EH (cell line): ENCODE data around the gene CACHD1.

Source experiments
- DNase-seq: peaks from one replicate; pipeline ENCODE4 v3.0.0-alpha.2; 2015; ENCODE audit warnings: low read depth

CACHD1 gene

DNA sequence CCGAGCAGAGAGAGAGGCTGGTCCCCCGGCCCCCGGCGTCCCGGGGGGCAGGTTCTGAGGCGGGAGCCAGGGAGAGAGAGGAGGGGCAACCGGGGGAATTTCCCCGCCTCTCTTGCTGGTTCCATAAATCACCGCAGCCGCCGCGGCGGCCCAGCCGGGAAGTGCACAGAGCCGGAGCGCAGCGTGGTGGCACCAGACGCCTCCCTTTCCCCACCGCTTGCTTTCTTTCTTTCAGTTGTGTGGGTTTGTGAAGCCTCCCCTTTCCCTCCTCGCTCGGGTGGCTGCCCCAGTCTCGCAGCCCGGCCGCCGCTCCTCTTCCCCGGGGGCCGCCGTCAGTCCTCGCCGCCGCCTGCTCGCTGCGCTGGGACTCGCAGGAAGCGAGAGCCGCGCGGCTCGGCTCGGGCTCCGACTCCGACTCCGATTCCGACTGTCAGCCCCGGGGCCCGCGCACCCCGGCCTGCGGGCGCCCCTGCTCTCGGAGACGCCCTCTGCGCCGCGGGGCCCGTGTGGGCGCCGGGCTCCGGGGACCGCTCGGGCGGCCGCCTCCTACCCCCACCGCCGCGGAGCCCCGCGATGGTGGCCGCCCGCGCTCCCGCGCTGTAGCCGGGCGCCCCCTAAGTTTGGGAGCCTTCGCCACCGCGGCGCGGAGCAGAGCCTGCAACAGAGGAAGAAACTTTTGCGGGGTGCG is at the start of gene CACHD1:
TSS of gene CACHD1 (plus strand) at position 153 of the 688 bp plus-strand sequence. CDS start 616 bp downstream, outside the sequence.
- peak; percentile 85 for DNase-seq

DNA sequence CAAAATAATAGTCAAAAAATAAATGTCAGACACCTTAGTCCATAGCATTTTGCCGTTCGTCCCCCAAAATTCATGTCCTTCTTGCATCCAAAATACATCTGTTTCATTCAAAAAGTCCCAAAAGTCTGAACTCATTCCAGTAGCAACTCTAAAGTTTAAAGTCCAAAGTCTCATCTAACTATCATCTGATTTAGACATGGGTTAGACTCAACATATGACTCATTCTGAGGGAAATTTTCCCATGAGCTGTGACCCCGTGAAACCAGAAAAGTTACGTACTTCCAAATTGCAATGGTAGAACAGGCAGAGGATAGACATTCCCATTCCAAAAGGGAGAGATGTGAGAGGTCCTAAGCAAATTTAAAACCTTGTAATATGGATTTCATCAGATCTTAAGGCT is 48.6 kb upstream of the CACHD1 start:
- DNase-seq: peak; percentile 3

DNA sequence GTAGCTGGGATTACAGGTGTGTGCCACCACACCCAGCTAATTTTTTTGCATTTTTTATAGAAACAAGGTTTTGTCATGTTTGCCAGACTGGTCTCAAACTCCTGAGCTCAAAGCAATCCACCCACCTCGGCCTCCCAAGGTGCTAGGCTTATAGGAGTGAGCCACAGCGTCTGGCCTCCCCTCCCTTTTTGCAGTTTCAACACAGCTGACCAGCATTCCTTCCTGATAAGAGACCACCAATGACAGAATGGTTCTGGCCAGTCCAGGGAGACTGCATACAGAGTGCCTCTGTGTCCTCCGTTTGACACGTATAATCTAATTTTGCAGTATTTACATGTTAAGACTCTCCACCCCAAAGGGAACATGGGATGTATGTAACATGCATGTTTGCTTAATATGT is 46.4 kb upstream of the CACHD1 start:
- no peak for DNase-seq

GRCh38 chr1:64424412-64424811 is 45.5 kb upstream of the CACHD1 start:
- DNase-seq: no peak

- DNase-seq: no peak
Observed at GRCh38 chr1:64425521-64425920, 44.4 kb upstream of the CACHD1 start.

GRCh38 chr1:64426681-64427080 is 43.2 kb upstream of the CACHD1 start:
- no peak for DNase-seq

GRCh38 chr1:64427879-64428278 is 42.0 kb upstream of the CACHD1 start:
- no peak for DNase-seq

GRCh38 chr1:64433308-64433707 is 36.6 kb upstream of the CACHD1 start:
- DNase-seq: no peak

- no peak for DNase-seq
Observed at GRCh38 chr1:64433747-64434146, 36.2 kb upstream of the CACHD1 start.

- no peak for DNase-seq
Observed at GRCh38 chr1:64435000-64435399, 34.9 kb upstream of the CACHD1 start.

DNA sequence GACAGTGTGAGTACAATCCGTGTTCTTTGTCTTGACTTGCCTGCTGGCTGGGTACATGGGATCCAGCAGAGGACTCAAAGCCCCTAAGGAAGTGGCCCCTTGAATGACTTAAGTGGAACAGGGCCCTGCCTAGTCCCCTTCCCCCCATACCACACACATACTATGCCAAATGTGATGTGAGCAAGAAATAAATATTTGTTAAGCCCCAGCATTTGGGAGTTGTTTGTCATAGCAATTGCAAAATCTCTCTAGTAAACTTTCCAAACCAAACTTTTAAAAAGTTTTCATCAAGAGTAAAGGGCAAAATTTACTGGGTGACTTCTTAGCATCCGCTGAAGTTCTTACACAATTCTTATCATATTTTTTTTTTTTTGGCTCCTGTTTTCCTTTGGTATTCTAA is 32.5 kb upstream of the CACHD1 start:
- DNase-seq: no peak

DNA sequence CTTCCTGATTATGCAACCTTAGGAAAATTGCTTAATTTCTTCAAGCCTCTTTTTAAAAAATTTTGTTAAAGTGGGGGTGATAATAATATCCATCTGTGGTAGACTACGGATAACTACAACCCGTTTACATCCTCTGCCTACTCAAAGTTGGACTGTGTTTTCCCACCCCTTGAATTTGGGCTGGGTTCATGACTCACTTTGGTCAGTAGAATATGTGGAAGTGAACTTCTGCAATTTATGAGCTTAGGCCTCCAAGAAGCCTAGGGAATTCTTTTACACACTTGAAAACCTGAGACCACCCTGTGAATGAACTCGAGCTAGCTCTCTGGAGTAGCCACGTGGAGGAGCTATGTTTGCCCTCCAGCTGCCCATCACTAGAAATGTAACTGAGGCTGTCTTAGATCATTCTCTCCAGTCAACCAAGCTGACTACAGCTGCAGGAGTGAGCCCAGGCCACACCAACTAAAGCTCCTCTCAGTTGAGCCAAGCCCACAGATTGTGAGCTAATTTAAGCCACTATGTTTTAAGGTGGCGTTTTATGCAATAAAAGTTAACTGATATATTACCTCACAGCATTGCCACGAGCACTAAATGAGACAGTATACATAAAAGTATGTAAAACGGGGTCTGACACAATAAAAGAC is 29.6 kb upstream of the CACHD1 start:
- no peak for DNase-seq

GRCh38 chr1:64451440-64451839 is 18.5 kb upstream of the CACHD1 start:
- no peak for DNase-seq

GRCh38 chr1:64453688-64454087 is 16.2 kb upstream of the CACHD1 start:
- no peak for DNase-seq

GRCh38 chr1:64458915-64459314 is 11.0 kb upstream of the CACHD1 start:
- DNase-seq: no peak

DNA sequence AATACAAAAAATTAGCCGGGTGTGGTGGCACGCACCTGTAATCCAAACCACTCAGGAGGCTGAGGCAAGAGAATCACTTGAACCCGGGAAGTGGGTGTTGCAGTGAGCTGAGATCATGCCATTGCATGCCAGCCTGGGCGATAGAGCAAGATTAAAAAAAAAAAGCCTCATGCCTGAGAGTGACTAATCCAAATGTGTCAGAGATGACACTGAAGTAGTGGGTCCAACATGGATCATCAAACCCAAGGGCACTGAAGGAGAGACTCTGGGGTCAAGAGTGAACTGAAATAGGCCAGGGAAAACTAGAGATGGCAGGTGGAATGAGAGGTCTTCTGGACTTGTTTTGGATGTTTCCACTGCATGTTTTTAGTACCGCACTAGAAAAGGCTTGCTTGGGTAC is 10.2 kb upstream of the CACHD1 start:
- DNase-seq: no peak

- no peak for DNase-seq
Observed at GRCh38 chr1:64466033-64466432, 3.9 kb upstream of the CACHD1 start.

DNA sequence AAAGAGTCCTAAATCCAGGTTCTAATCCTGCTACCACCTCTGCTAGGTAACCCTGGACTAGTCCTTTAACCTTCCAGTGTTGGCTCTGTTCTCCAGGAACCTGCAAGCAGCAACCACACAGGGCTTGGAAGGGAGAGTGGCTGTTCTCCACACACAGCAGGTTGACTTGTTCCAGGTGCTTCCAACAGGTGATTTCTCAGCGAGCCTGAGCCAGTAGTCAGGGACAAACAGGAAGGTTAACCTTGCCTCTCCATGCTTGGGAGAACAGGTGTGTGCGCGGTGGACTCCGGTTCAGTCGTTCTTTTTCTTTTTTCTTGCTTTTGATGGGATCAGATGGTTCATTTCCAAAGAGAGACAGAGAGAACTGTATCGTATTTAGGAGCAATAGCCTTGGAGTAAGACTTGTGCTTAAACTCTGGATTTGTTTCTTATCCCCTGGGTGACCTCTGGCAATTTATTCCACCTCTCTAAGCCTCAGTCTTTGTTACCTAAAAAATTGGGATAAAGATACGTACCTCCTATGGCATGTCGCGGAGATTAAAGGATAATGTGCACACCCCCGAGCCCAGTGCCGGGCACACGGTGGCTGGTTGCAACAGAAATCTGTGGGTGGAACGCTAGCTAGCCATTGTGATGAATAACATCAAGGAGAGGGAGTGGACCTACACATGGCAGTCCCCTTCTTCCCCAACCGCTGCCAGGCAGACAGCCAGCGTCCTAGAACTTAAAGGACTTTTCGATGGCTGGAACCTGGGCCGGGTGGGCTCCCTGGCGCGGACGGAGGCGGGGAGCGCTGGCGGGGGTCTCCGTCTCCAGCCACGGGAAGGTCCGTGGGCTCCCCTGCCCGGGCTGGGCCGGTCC is 583 bp upstream of the CACHD1 start:
- DNase-seq: no peak

DNA sequence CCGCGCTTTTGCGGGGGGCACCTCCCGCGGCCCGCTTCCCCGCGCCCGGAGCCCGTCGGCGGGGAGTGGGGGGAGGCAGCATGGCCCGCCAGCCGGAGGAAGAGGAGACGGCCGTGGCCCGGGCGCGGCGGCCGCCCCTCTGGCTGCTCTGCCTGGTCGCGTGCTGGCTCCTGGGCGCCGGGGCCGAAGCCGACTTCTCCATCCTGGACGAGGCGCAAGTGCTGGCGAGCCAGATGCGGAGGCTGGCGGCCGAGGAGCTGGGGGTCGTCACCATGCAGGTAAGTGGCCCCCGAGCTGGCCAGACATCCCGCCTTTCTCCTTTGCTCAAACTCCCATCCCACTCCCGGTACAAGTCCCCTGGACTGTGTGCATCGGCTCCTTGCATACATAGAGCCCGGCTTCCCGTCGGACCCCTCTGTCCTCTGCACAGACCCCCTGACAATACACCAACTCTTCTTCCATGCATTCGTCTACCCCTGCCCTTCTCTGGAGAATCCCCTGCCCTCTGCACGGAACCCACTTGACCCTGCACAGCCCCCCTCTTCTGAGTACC is 812 bp downstream of the CACHD1 start:
- peak; percentile 37 for DNase-seq

- peak; percentile 59 for DNase-seq
Observed at GRCh38 chr1:64471218-64472039, 1.5 kb downstream of the CACHD1 start.

DNA sequence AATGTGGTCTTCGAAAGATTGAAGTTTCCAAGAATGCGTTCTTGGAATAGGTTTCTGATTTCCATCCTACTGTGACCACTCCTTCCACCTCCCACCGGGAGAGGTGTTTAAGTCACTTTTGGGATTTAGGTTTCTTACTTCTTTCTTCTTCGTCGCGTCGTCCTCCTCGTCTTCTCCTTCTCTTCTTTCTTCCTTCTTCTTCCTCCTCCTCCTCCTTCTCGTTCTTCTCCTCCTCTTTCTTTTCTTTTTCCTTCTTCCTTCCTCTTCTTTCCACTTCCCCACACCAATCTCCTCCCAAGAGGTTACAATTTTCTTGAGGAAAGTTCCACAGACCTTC is 2.1 kb downstream of the CACHD1 start:
- no peak for DNase-seq

DNA sequence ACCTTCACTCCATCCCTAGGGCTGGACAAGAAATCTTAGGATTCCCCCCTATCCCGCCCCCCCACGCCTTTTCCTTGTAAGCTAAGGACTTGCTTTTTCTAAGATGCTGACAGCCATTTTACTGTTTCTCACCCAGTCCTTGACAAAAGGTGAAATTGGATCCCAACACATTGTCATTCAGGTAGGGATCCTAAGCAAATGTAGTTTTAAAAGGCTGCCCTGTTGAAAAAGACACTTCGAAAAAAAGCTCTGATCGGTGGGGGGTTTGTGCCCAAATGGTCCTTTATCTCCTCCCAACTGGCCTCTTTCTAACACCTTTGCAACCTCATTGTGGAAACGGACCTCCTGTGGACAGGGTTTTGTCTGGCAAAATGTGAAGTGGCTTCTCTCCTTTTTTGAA is 2.9 kb downstream of the CACHD1 start:
- DNase-seq: no peak
